GM23338 (cell line): ENCODE data around the gene MAMDC2. TPM values are rescaled to one million over a fixed set of nuclear protein-coding genes. Genes with fewer than 3 reads are reported as not detected.

Experiments used
- ATAC-seq: fragments of 200-7000 bp; cut with Tn5 transposase; 3 replicates; pipeline ENCODE4 v1.9.1; 2020
- DNase-seq: peaks from one replicate; pipeline ENCODE4 v3.0.0-alpha.2; 2015; ENCODE audit warnings: low spot score
- H2AFZ ChIP-seq: fragments of 200-600 bp; sonication (generic); 2 replicates; pipeline ENCODE4 v1.8.0; 2016; ENCODE audit warnings: antibody characterized with exemption, mild to moderate bottlenecking, moderate library complexity
- H3F3A ChIP-seq: fragments of 200-600 bp; sonication (generic); replicated peaks from 2 replicates; pipeline ENCODE4 v1.8.0; 2017; ENCODE audit warnings: antibody characterized with exemption, mixed run types, low read depth
- H3K27ac ChIP-seq: fragments of 200-600 bp; sonication (generic); 2 replicates; pipeline ENCODE4 v1.6.1; 2016; ENCODE audit warnings: low read depth
- H3K27me3 ChIP-seq: fragments of 200-600 bp; sonication (generic); 2 replicates; pipeline ENCODE4 v1.8.0; 2016; ENCODE audit warnings: mild to moderate bottlenecking, mixed run types, moderate library complexity; ENCODE audit not compliant: insufficient read depth
- H3K36me3 ChIP-seq: fragments of 200-600 bp; sonication (generic); 2 replicates; pipeline ENCODE4 v1.8.0; 2016; ENCODE audit warnings: mild to moderate bottlenecking; ENCODE audit not compliant: insufficient read depth
- H3K4me1 ChIP-seq: fragments of 200-600 bp; sonication (generic); 2 replicates; pipeline ENCODE4 v1.8.0; 2016; ENCODE audit warnings: mild to moderate bottlenecking, moderate library complexity; ENCODE audit not compliant: insufficient read depth
- H3K4me2 ChIP-seq: fragments of 200-600 bp; sonication (generic); 2 replicates; pipeline ENCODE4 v1.7.1; 2017; ENCODE audit warnings: mixed run types
- H3K4me3 ChIP-seq: fragments of 200-600 bp; sonication (generic); 2 replicates; pipeline ENCODE4 v1.6.1; 2016; ENCODE audit warnings: mixed run types
- H3K79me2 ChIP-seq: fragments of 200-600 bp; sonication (generic); replicated peaks from 2 replicates; pipeline ENCODE4 v1.8.0; 2017; ENCODE audit warnings: mild to moderate bottlenecking; ENCODE audit not compliant: insufficient read depth
- H3K9me2 ChIP-seq: fragments of 200-600 bp; sonication (generic); 2 replicates; pipeline ENCODE4 v1.8.0; 2017; ENCODE audit not compliant: insufficient read depth
- H4K20me1 ChIP-seq: fragments of 200-600 bp; sonication (generic); replicated peaks from 2 replicates; pipeline ENCODE4 v1.8.0; 2017; ENCODE audit warnings: mild to moderate bottlenecking; ENCODE audit not compliant: insufficient read depth
- H3K27ac Mint-ChIP-seq: 2 replicates; pipeline ENCODE4 v1.8.0; 2020; ENCODE audit warnings: inconsistent platforms, mild to moderate bottlenecking, moderate library complexity, mixed read lengths
- H3K27me3 Mint-ChIP-seq: 3 replicates; pipeline ENCODE4 v1.8.0; 2022; ENCODE audit warnings: low read depth, mild to moderate bottlenecking, moderate library complexity, mixed read lengths, inconsistent platforms; ENCODE audit not compliant: insufficient read depth, poor library complexity
- H3K36me3 Mint-ChIP-seq: 3 replicates; pipeline ENCODE4 v1.8.0; 2021; ENCODE audit warnings: low read depth, mild to moderate bottlenecking, inconsistent platforms, moderate library complexity, mixed read lengths
- H3K4me1 Mint-ChIP-seq: 3 replicates; pipeline ENCODE4 v1.8.0; 2020; ENCODE audit warnings: mild to moderate bottlenecking, inconsistent platforms, mixed read lengths
- H3K4me3 Mint-ChIP-seq: 3 replicates; pipeline ENCODE4 v1.8.0; 2021; ENCODE audit warnings: moderate library complexity, mild to moderate bottlenecking, inconsistent platforms, mixed read lengths
- H3K9me3 Mint-ChIP-seq: 3 replicates; pipeline ENCODE4 v1.8.0; 2020; ENCODE audit warnings: moderate library complexity, mild to moderate bottlenecking, inconsistent platforms, mixed read lengths
- CREB1 ChIP-seq: fragments of 250-450 bp; sonication (Bioruptor Pico); IDR thresholded peaks from 2 replicates; pipeline ENCODE4 v1.5.0; 2020; ENCODE audit warnings: low read depth, mild to moderate bottlenecking, moderate library complexity
- CTCF ChIP-seq, 2 experiments: fragments of 200-600 bp in 1 of 2; sonication (generic) in 1 of 2; conservative IDR thresholded peaks; 2 replicates each; pipeline versions ENCODE4 v1.5.1 to v1.6.1; 2016 to 2017; ENCODE audit warnings: antibody characterized with exemption in 2 of 2, low read depth in 2 of 2, mild to moderate bottlenecking in 2 of 2, moderate library complexity in 1 of 2
- ETS1 ChIP-seq: IDR thresholded peaks from 2 replicates; pipeline ENCODE4 v1.6.1; 2016; ENCODE audit warnings: antibody characterized with exemption
- EZH2 ChIP-seq: fragments of 200-600 bp; sonication (generic); IDR thresholded peaks from one replicate; pipeline ENCODE4 v1.8.0; 2017; ENCODE audit warnings: antibody characterized with exemption, mild to moderate bottlenecking, low read depth; ENCODE audit not compliant: unreplicated experiment
- EZH2phosphoT487 ChIP-seq: fragments of 200-600 bp; sonication (generic); IDR thresholded peaks from one replicate; pipeline ENCODE4 v1.8.1; 2018; ENCODE audit warnings: antibody characterized with exemption; ENCODE audit not compliant: unreplicated experiment
- JUNB ChIP-seq: IDR thresholded peaks from one replicate; pipeline ENCODE4 v1.6.1; 2016; ENCODE audit warnings: antibody characterized with exemption; ENCODE audit not compliant: unreplicated experiment
- NANOG ChIP-seq: IDR thresholded peaks from 2 replicates; pipeline ENCODE4 v1.6.1; 2016; ENCODE audit warnings: antibody characterized with exemption, borderline replicate concordance
- POLR2AphosphoS5 ChIP-seq: IDR thresholded peaks from 2 replicates; pipeline ENCODE4 v1.6.1; 2016; ENCODE audit warnings: antibody characterized with exemption, low read depth
- REST ChIP-seq: IDR thresholded peaks from one replicate; pipeline ENCODE4 v1.6.1; 2018; ENCODE audit warnings: antibody characterized with exemption; ENCODE audit not compliant: unreplicated experiment
- STAT1 ChIP-seq: IDR thresholded peaks from one replicate; pipeline ENCODE4 v1.6.1; 2016; ENCODE audit warnings: antibody characterized with exemption; ENCODE audit not compliant: unreplicated experiment
- ZNF114 ChIP-seq: fragments of 250-450 bp; sonication (Bioruptor Pico); IDR thresholded peaks from 2 replicates; pipeline ENCODE4 v1.5.0; 2020; ENCODE audit warnings: mild to moderate bottlenecking, moderate library complexity
- ZNF331 ChIP-seq: fragments of 250-450 bp; sonication (Bioruptor Pico); IDR thresholded peaks from 2 replicates; pipeline ENCODE4 v1.5.0; 2020; ENCODE audit warnings: low read depth, mild to moderate bottlenecking, moderate library complexity
- ZNF462 ChIP-seq: fragments of 250-450 bp; sonication (Bioruptor Pico); IDR thresholded peaks from 2 replicates; pipeline ENCODE4 v1.5.0; 2020; ENCODE audit warnings: mild to moderate bottlenecking, moderate library complexity
- polyA plus RNA-seq: library from polyadenylated mRNA; unstranded; fragments of >200 nt; fragmentation: Nextera tagmentation; extraction: Ambion mirVana; gene quantifications from 2 replicates; pipeline ENCODE4 v1.2.1, GENCODE V29; 2016
- total RNA-seq: library from RNA; depleted of rRNA; stranded (reverse); fragments of >200 nt; shearing (Covaris generic); gene quantifications from 2 replicates; pipeline ENCODE4 v1.2.3, GENCODE V29; 2014

Gene MAMDC2
- total and polyA plus RNA-seq, 2 experiments from 2014 or later, result 7.7 to 19.6 TPM

GRCh38 chr9:70127036-70127435, 83.4 kb downstream of the MAMDC2 start:
- H3K4me1 ChIP-seq, result no peaks in the 10 kb centered on the region
- Mint-ChIP-seq H3K36me3 (no peaks in the 10 kb centered on the region; the same call in 2 of the 3 replicates), H3K27me3 (no peaks in the 10 kb centered on the region), H3K27ac (no peak overlapping the region), H3K4me3 (no peak overlapping the region), H3K4me1 (no peaks in the 10 kb centered on the region), H3K9me3 (no peaks in the 10 kb centered on the region)
- TF ChIP-seq ZNF331 (CRISPR knock-in tag), result no peak
- no peak for TF ChIP-seq CREB1 (CRISPR knock-in tag)
- no peak for TF ChIP-seq REST
- TF ChIP-seq ZNF462 (CRISPR knock-in tag), result no peak
- TF ChIP-seq EZH2phosphoT487, result no peak
- TF ChIP-seq POLR2AphosphoS5, result no peak
- TF ChIP-seq STAT1, result no peak
- no peak for TF ChIP-seq ZNF114 (CRISPR knock-in tag)
- no peak for TF ChIP-seq NANOG
- TF ChIP-seq EZH2, result no peak
- TF ChIP-seq CTCF (conservative IDR thresholded peaks at IDR 0.05; ENCODE audit: low read depth in 2 of 2), result no peak
- TF ChIP-seq JUNB, result no peak
- no peak for TF ChIP-seq ETS1
- no peak overlapping the region for H3K4me2 ChIP-seq
- H3K36me3 ChIP-seq, result no peaks in the 10 kb centered on the region
- no peak for DNase-seq
- no peaks in the 10 kb centered on the region for H3K9me2 ChIP-seq
- H2AFZ ChIP-seq, result no peak overlapping the region
- no peaks in the 10 kb centered on the region for H4K20me1 ChIP-seq
- no peaks in the 10 kb centered on the region for H3F3A ChIP-seq
- 0 out of 2 replicates have a peak overlapping the region, but pooled peaks have one; percentile 32 for H3K27ac ChIP-seq
- no peaks in the 10 kb centered on the region for H3K79me2 ChIP-seq
- no peak for ATAC-seq
- no peak overlapping the region for H3K4me3 ChIP-seq
- H3K27me3 ChIP-seq, result no peaks in the 10 kb centered on the region
